Central memory CD8-positive, alpha-beta T cell (primary cell): ENCODE measurements around the gene GNA14.
A peak's percentile ranks its signal among the peaks of the same experiment; 100 is the strongest.
"Not testable (repeated sequence)": the region's sequence is repeated elsewhere in the genome, so short reads cannot be mapped to it uniquely, and the experiment has no call there.

ENCODE experiments used
- ATAC-seq: fragments of 150-1000 bp; cut with Tn5 transposase; replicated peaks from 2 replicates; pipeline ENCODE4 v1.10.0; 2022; ENCODE audit warnings: mild to moderate bottlenecking, moderate FRiP score, moderate number of reproducible peaks; ENCODE audit not compliant: poor library complexity, severe bottlenecking; ENCODE audit errors: extremely low read depth
- DNase-seq, 2 donors: peaks; one replicate each; pipeline ENCODE4 v3.0.0; 2021; ENCODE audit warnings: low spot score in 2 of 2
- H3K27ac Mint-ChIP-seq: one replicate; pipeline ENCODE4 v1.8.0; 2022; ENCODE audit warnings: low read depth, mild to moderate bottlenecking, moderate library complexity, mixed read lengths
- H3K27me3 Mint-ChIP-seq: one replicate; pipeline ENCODE4 v1.8.0; 2022; ENCODE audit warnings: mixed read lengths
- H3K36me3 Mint-ChIP-seq: one replicate; pipeline ENCODE4 v1.8.0; 2022; ENCODE audit warnings: mild to moderate bottlenecking, moderate library complexity, mixed read lengths; ENCODE audit not compliant: insufficient read depth
- H3K4me1 Mint-ChIP-seq: one replicate; pipeline ENCODE4 v1.8.0; 2022; ENCODE audit warnings: mixed read lengths
- H3K4me3 Mint-ChIP-seq: one replicate; pipeline ENCODE4 v1.8.0; 2022; ENCODE audit warnings: mild to moderate bottlenecking, moderate library complexity, mixed read lengths
- H3K9me3 Mint-ChIP-seq: one replicate; pipeline ENCODE4 v1.8.0; 2022; ENCODE audit warnings: mixed read lengths

Gene GNA14

GRCh38 chr9:77507212-77507961 is 140.7 kb downstream of the GNA14 start:
- H3K27ac Mint-ChIP-seq: no peak overlapping the region
- H3K4me1 Mint-ChIP-seq: no peaks in the 10 kb centered on the region
- no peak overlapping the region for H3K4me3 Mint-ChIP-seq
- DNase-seq (no peak), ATAC-seq (no peak)
- peaks cover 38% of the 10 kb centered on the region for H3K27me3 Mint-ChIP-seq
- no peaks in the 10 kb centered on the region for H3K9me3 Mint-ChIP-seq
- H3K36me3 Mint-ChIP-seq: no peaks in the 10 kb centered on the region

GRCh38 chr9:77505232-77505631 is 142.9 kb downstream of the GNA14 start:
- ATAC-seq: no peak
- H3K36me3 Mint-ChIP-seq: no peaks in the 10 kb centered on the region
- no peak for DNase-seq
- no peaks in the 10 kb centered on the region for H3K4me1 Mint-ChIP-seq
- peaks cover 33% of the 10 kb centered on the region for H3K27me3 Mint-ChIP-seq
- H3K4me3 Mint-ChIP-seq: no peak overlapping the region
- no peak overlapping the region for H3K27ac Mint-ChIP-seq
- H3K9me3 Mint-ChIP-seq: no peaks in the 10 kb centered on the region

DNA sequence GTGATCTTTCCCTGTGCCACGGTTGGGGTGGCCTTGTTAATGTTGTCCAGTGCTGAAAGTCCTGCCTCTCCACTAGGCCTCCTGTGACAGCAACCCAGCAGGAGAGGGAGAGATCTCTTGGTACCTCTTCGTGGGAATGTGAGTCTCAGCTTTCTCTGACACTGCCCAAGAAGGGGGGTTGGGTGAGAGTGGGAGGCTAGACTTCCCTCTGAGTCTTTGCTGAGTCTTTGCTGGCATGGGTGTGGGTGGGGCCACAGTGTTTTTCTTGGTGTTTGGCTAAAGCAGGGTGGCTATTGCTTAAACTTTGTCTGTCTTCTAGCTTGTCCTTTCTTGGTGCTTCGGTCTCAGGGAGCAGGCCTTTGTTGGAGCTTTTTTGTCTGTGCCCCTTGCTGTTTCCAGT is 145.6 kb downstream of the GNA14 start:
- no peaks in the 10 kb centered on the region for H3K9me3 Mint-ChIP-seq
- no peak for DNase-seq
- peaks cover 28% of the 10 kb centered on the region for H3K27me3 Mint-ChIP-seq
- H3K27ac Mint-ChIP-seq: no peak overlapping the region
- no peak overlapping the region for H3K4me3 Mint-ChIP-seq
- H3K4me1 Mint-ChIP-seq: no peaks in the 10 kb centered on the region
- no peak for ATAC-seq
- H3K36me3 Mint-ChIP-seq: no peaks in the 10 kb centered on the region

DNA sequence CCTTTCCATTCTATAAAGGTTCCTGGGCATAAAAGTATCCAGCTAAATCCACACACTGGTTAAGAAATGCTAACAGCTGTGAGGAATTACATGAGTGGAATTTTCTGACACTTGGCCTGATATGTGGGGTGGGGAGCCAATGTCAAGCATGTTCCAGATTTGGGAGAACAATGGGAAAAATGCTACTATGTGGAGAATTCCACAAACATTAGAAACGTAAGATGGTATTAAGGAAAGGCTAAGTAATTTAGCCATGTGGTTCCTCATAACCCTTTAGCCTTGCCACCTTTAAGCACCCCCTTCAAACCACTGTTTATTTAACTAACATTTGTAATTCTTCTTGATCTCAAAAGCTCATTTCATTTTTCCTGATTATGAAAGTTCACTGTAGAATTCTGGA is 149.2 kb downstream of the GNA14 start:
- peaks cover 31% of the 10 kb centered on the region for H3K27me3 Mint-ChIP-seq
- H3K36me3 Mint-ChIP-seq: no peaks in the 10 kb centered on the region
- H3K4me1 Mint-ChIP-seq: no peaks in the 10 kb centered on the region
- no peak overlapping the region for H3K4me3 Mint-ChIP-seq
- ATAC-seq: no peak
- no peak overlapping the region for H3K27ac Mint-ChIP-seq
- H3K9me3 Mint-ChIP-seq: no peaks in the 10 kb centered on the region
- DNase-seq: no peak

DNA sequence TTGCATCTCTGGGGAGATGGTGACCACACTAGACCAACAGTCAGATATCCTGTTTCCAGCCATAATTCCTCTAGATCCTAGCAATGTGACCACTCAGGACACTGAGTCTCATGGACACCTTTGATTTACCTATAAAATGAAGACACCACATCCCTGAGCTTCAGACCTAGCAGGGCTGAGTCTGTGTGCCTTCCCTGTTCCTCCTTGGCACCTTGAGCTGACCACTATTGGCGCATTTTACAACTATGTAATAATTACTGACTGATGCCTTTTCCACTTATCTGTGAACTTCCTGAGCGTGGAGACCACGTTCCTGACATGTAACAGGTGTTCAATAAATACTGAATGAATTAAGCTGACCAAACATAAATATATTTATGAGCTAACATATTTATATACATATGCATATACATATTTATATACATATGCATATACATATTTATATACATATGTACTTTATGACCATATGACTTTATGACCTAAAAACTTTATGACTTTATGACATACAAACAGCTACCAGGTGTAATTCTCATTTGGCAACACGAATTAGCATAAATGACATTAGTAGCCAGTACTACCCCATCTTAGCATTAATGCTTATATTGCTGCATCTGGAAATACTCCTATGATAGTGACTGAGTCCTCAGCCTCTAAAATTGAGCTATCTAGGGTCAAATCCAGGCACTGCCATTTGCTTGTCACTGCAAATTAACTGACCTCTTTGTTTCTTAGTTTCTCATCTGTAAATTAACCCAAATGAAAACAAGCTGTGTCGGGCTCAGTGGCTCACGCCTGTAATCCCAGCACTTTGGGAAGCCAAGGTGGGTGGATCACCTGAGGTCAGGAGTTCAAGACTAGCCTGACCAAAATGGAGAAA is 150.6 kb downstream of the GNA14 start:
- Mint-ChIP-seq H3K4me3 (no peak overlapping the region), H3K27ac (no peak overlapping the region), H3K27me3 (peaks cover 19% of the 10 kb centered on the region), H3K4me1 (no peaks in the 10 kb centered on the region), H3K36me3 (no peaks in the 10 kb centered on the region), H3K9me3 (no peaks in the 10 kb centered on the region)
- DNase-seq (no peak), ATAC-seq (no peak)

DNA sequence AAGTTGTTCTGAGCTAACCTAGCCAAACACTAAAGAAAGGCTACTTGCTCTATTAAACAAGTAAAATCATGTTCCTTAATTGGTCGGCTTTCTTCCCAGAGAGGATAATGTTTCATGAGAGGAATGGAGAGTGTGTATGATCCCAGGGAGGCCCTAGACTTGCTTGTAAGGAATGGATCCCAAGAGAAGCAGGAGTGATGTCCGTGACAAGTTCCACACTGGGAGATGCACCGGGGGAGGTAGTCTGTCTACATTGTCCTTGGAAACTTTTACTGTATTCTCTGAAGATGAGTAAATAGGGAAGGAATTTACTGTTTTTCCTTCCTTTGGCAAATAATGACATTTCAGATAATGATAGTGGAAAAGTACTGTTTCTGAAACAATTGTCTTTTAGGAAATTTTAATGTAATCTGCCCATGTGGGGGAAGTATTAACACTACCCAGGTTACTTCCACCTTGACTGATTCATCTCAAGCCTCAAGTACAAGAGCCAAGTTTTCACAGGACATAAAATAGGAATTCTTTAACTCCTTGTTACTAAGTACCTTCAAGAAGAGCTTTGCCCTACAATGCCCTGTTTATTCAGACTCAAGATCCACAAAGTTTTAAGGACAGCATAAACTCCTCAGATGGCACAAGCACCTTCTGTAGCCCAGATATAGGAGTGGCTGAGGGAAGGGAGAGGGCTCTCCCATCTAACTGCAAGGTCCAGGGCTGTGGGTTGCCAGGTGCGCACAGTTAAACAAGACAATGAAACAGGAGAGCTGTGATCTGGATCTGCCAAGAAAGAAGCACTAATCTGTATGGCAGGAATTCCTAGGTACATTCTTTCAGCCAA is 152.1 kb downstream of the GNA14 start:
- H3K4me3 Mint-ChIP-seq: no peak overlapping the region
- ATAC-seq (no peak), DNase-seq (no peak)
- no peak overlapping the region for H3K27ac Mint-ChIP-seq
- no peaks in the 10 kb centered on the region for H3K36me3 Mint-ChIP-seq
- H3K9me3 Mint-ChIP-seq: no peaks in the 10 kb centered on the region
- no peaks in the 10 kb centered on the region for H3K4me1 Mint-ChIP-seq
- peaks cover 17% of the 10 kb centered on the region for H3K27me3 Mint-ChIP-seq

- not testable (repeated sequence) for DNase-seq, H3K36me3 Mint-ChIP-seq, H3K27ac Mint-ChIP-seq, H3K4me3 Mint-ChIP-seq, H3K9me3 Mint-ChIP-seq, ATAC-seq
- H3K27me3 Mint-ChIP-seq: peaks cover 66% of the 10 kb centered on the region
- peaks cover 11% of the 10 kb centered on the region for H3K4me1 Mint-ChIP-seq
Measured at GRCh38 chr9:77490279-77490678, 157.8 kb downstream of the GNA14 start.

GRCh38 chr9:77489405-77490163 is 158.5 kb downstream of the GNA14 start:
- peaks cover 64% of the 10 kb centered on the region for H3K27me3 Mint-ChIP-seq
- H3K4me3 Mint-ChIP-seq: peak overlapping the region; percentile 29
- H3K9me3 Mint-ChIP-seq, H3K36me3 Mint-ChIP-seq, ATAC-seq, H3K27ac Mint-ChIP-seq, DNase-seq: not testable (repeated sequence)
- H3K4me1 Mint-ChIP-seq: peaks cover 11% of the 10 kb centered on the region

- H3K27ac Mint-ChIP-seq: no peak overlapping the region
- peaks cover 6% of the 10 kb centered on the region for H3K9me3 Mint-ChIP-seq
- no peak for DNase-seq
- no peak for ATAC-seq
- no peaks in the 10 kb centered on the region for H3K36me3 Mint-ChIP-seq
- peaks cover 71% of the 10 kb centered on the region for H3K27me3 Mint-ChIP-seq
- peak overlapping the region; percentile 29 for H3K4me3 Mint-ChIP-seq
- H3K4me1 Mint-ChIP-seq: peaks cover 11% of the 10 kb centered on the region
Measured at GRCh38 chr9:77488439-77489126, 159.5 kb downstream of the GNA14 start.

GRCh38 chr9:77486968-77487367 is 161.2 kb downstream of the GNA14 start:
- H3K4me3 Mint-ChIP-seq: no peak overlapping the region
- H3K27me3 Mint-ChIP-seq: peaks cover 87% of the 10 kb centered on the region
- ATAC-seq (no peak), DNase-seq (no peak)
- H3K4me1 Mint-ChIP-seq: peaks cover 11% of the 10 kb centered on the region
- peaks cover 1% of the 10 kb centered on the region for H3K36me3 Mint-ChIP-seq
- peaks cover 6% of the 10 kb centered on the region for H3K9me3 Mint-ChIP-seq
- no peak overlapping the region for H3K27ac Mint-ChIP-seq

DNA sequence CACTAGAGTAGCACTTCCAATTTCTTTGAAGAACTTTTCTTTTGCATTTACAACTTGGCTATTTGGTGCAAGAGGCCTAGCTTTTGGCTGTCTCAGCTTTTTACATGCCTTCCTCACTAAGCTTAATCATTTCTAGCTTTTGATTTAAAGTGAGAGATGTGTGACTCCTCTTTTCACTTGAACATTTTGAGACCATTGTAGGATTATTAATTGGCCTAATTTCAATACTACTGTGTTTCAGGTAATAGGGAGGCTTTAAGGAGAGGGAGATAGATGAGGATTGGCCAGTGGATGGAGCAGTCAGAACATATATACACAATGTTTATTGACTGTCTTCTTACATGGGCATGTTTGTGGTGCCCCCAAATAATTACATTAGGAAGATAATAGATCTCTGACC is 161.7 kb downstream of the GNA14 start:
- H3K4me1 Mint-ChIP-seq: peaks cover 11% of the 10 kb centered on the region
- H3K9me3 Mint-ChIP-seq: peaks cover 6% of the 10 kb centered on the region
- H3K4me3 Mint-ChIP-seq: no peak overlapping the region
- no peak for DNase-seq
- H3K27me3 Mint-ChIP-seq: peaks cover 89% of the 10 kb centered on the region
- no peak overlapping the region for H3K27ac Mint-ChIP-seq
- H3K36me3 Mint-ChIP-seq: peaks cover 1% of the 10 kb centered on the region
- ATAC-seq: no peak
